ENCODE measurements around the gene ESM1.

DNA sequence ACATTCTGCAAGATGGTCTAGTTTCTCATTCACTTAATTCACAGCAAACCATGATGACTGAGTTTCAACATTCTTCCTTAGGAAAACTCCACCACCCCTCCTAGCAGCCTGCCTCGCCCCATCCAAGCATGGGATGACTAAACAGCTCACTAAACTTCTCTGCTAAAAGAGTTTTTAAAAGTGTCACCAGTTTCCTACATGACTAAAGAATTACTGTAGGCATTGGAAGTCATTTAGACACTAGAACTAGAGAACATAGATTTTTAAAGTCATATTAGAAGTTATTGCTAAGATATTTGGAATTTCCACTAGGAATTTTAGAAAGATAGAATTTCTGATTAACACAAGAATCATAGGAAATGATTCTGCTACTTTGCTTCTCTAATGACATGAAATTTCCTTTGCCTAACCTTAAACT lies 5.5 kb upstream of the ESM1 start:
- TF ChIP-seq, protein P1, sequence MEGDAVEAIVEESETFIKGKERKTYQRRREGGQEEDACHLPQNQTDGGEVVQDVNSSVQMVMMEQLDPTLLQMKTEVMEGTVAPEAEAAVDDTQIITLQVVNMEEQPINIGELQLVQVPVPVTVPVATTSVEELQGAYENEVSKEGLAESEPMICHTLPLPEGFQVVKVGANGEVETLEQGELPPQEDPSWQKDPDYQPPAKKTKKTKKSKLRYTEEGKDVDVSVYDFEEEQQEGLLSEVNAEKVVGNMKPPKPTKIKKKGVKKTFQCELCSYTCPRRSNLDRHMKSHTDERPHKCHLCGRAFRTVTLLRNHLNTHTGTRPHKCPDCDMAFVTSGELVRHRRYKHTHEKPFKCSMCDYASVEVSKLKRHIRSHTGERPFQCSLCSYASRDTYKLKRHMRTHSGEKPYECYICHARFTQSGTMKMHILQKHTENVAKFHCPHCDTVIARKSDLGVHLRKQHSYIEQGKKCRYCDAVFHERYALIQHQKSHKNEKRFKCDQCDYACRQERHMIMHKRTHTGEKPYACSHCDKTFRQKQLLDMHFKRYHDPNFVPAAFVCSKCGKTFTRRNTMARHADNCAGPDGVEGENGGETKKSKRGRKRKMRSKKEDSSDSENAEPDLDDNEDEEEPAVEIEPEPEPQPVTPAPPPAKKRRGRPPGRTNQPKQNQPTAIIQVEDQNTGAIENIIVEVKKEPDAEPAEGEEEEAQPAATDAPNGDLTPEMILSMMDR (IDR thresholded peaks at IDR 0.05; ENCODE audit: poor library complexity), result no peak
- no peak for TF ChIP-seq EZH2 (IDR thresholded peaks at IDR 0.05; ENCODE audit: borderline replicate concordance)
